OCI-LY3 (cell line): ENCODE data around the gene HIVEP3.

Experiments
- CTCF ChIP-seq: fragments of 200-600, 300-600 bp; sonication (generic); IDR thresholded peaks from 2 replicates; pipeline ENCODE4 v1.5.1; 2014; ENCODE audit warnings: antibody characterized with exemption, low read length, low read depth
- EZH2phosphoT487 ChIP-seq: fragments of 200-600 bp; shearing (Covaris generic); IDR thresholded peaks from 2 replicates; pipeline ENCODE4 v1.6.1; 2018; ENCODE audit warnings: antibody characterized with exemption, mixed run types, low read depth

GRCh38 chr1:41580520-41581172 is 338.1 kb downstream of the HIVEP3 start:
- TF ChIP-seq CTCF, result no peak
- no peak for TF ChIP-seq EZH2phosphoT487
